Measurements from ENCODE around the gene GALNT7. TPM values are rescaled to one million over a fixed set of nuclear protein-coding genes. Genes with fewer than 3 reads are reported as not detected.

The GALNT7 gene
- total and polyA plus RNA-seq, 2 of the 13 experiments (the other 11 are each of a cell fraction or from before 2014, with no cell fraction given) = 0.08 to 0.13 TPM

DNA sequence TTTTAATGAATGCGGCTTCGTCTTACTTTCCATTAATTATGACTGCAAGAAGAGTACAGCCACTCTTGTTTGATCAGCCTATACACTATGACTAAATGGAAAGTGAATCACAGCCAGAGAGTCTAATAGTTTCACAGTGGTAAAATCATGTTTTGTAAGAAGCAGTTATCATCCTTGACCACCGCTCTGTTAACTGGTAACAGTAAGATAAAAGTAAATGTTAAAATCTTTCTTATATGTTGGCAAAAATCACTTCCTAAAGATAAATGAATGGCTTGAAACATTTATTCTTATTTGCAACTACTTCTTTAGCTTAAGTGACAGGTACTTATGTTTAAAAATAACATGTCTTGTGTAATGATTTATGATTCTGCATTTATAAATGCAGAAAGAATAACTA lies 13.2 kb downstream of the GALNT7 start:
- Histone ChIP-seq H3K4me3 (replicated peaks in 1 of 3; ENCODE audit: insufficient read depth in 1 of 3, low read depth in 2 of 3, low read length in 3 of 3) (no peak overlapping the region), H3K79me2 (ENCODE audit: insufficient read depth, low read length) (no peaks in the 10 kb centered on the region), H3K9me3 (ENCODE audit: low read length) (no peaks in the 10 kb centered on the region), H3K27ac (ENCODE audit: extremely low read length, insufficient read depth, low read length) (no peak overlapping the region), H2AFZ (ENCODE audit: low read length) (no peak overlapping the region), H3K27me3 (ENCODE audit: control insufficient read depth in 1 of 2, insufficient read depth in 2 of 2, low read length in 2 of 2) (no peaks in the 10 kb centered on the region), H4K20me1 (ENCODE audit: insufficient read depth, low read length) (no peaks in the 10 kb centered on the region), H3K9ac (ENCODE audit: insufficient read depth, low read depth, low read length) (no peak overlapping the region), H3K4me1 (ENCODE audit: insufficient read depth, low read length) (no peaks in the 10 kb centered on the region), H3K36me3 (replicated peaks in 1 of 2; ENCODE audit: control insufficient read depth in 1 of 2, insufficient read depth in 2 of 2, low read length in 2 of 2) (no peaks in the 10 kb centered on the region), H3K4me2 (ENCODE audit: low read depth, low read length) (no peak overlapping the region)
- BruUV-seq (replicated peaks) = no TSS peak
- ChIA-PET POLR2A (no interaction called here), CTCF (ENCODE audit: low intra/inter-chr PET ratio, low total read pairs) (no interaction called here)
- no peak for ATAC-seq
- no peak for TF ChIP-seq MATR3 (CRISPR knock-in tag; IDR thresholded peaks at IDR 0.05)
- TF ChIP-seq POLR2G (IDR thresholded peaks at IDR 0.05; ENCODE audit: low read depth, low read length) = no peak
- TF ChIP-seq, protein P1, sequence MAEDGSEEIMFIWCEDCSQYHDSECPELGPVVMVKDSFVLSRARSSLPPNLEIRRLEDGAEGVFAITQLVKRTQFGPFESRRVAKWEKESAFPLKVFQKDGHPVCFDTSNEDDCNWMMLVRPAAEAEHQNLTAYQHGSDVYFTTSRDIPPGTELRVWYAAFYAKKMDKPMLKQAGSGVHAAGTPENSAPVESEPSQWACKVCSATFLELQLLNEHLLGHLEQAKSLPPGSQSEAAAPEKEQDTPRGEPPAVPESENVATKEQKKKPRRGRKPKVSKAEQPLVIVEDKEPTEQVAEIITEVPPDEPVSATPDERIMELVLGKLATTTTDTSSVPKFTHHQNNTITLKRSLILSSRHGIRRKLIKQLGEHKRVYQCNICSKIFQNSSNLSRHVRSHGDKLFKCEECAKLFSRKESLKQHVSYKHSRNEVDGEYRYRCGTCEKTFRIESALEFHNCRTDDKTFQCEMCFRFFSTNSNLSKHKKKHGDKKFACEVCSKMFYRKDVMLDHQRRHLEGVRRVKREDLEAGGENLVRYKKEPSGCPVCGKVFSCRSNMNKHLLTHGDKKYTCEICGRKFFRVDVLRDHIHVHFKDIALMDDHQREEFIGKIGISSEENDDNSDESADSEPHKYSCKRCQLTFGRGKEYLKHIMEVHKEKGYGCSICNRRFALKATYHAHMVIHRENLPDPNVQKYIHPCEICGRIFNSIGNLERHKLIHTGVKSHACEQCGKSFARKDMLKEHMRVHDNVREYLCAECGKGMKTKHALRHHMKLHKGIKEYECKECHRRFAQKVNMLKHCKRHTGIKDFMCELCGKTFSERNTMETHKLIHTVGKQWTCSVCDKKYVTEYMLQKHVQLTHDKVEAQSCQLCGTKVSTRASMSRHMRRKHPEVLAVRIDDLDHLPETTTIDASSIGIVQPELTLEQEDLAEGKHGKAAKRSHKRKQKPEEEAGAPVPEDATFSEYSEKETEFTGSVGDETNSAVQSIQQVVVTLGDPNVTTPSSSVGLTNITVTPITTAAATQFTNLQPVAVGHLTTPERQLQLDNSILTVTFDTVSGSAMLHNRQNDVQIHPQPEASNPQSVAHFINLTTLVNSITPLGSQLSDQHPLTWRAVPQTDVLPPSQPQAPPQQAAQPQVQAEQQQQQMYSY (CRISPR knock-in tag; IDR thresholded peaks at IDR 0.05) = no peak
- no peak for TF ChIP-seq ZNF570 (CRISPR knock-in tag; IDR thresholded peaks at IDR 0.05; ENCODE audit: borderline replicate concordance)
- TF ChIP-seq ZNF670 (CRISPR knock-in tag; IDR thresholded peaks at IDR 0.05; ENCODE audit: borderline replicate concordance) = no peak
- no peak for TF ChIP-seq LCORL (IDR thresholded peaks at IDR 0.05)
- no peak for TF ChIP-seq LCORL (CRISPR knock-in tag; IDR thresholded peaks at IDR 0.05)
- TF ChIP-seq ZNF317 (CRISPR knock-in tag; IDR thresholded peaks at IDR 0.05) = no peak
- TF ChIP-seq ZNF709 (CRISPR knock-in tag; IDR thresholded peaks at IDR 0.05) = no peak
- TF ChIP-seq CBX5 (CRISPR knock-in tag; IDR thresholded peaks at IDR 0.05; ENCODE audit: borderline replicate concordance) = no peak
- DNase-seq (ENCODE audit: low spot score) = no peak
- FAIRE-seq = no peak
- in situ Hi-C loops (cut with HindIII; ENCODE audit: extremely low pct_ligation_motif_present, low pct_unique_long_range_greater_than_20kb) = no loop called here
- WGBS (ENCODE audit: low lambda C conversion rate) = 4% methylated on average over 3 of the region's 3 CpGs
- intact Hi-C loops (cut with micrococcal nuclease; ENCODE audit: unreplicated experiment) = no loop called here

Measured in HepG2 (cell line).